ENCODE results near the gene CYP3A5. TPM values are rescaled to one million over a fixed set of nuclear protein-coding genes. Genes with fewer than 3 reads are reported as not detected.

CYP3A5 gene
- polyA plus RNA-seq, 1 donor (not counting 4 experiments of a cell fraction or from before 2014, with no cell fraction given): 3.4 TPM

GRCh38 chr7:99605527-99605926 is 74.3 kb downstream of the CYP3A5 start:
- no peak for TF ChIP-seq EZH2 (IDR thresholded peaks at IDR 0.05; ENCODE audit: low read length)
- TF ChIP-seq, protein P1, sequence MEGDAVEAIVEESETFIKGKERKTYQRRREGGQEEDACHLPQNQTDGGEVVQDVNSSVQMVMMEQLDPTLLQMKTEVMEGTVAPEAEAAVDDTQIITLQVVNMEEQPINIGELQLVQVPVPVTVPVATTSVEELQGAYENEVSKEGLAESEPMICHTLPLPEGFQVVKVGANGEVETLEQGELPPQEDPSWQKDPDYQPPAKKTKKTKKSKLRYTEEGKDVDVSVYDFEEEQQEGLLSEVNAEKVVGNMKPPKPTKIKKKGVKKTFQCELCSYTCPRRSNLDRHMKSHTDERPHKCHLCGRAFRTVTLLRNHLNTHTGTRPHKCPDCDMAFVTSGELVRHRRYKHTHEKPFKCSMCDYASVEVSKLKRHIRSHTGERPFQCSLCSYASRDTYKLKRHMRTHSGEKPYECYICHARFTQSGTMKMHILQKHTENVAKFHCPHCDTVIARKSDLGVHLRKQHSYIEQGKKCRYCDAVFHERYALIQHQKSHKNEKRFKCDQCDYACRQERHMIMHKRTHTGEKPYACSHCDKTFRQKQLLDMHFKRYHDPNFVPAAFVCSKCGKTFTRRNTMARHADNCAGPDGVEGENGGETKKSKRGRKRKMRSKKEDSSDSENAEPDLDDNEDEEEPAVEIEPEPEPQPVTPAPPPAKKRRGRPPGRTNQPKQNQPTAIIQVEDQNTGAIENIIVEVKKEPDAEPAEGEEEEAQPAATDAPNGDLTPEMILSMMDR (optimal IDR thresholded peaks at IDR 0.05 in 1 of 3, IDR thresholded peaks at IDR 0.05 in 1 of 3, conservative IDR thresholded peaks at IDR 0.05 in 1 of 3; ENCODE audit: extremely low read depth in 1 of 3, insufficient read depth in 2 of 3, low read length in 3 of 3): no peak
- FAIRE-seq: no peak
- Histone ChIP-seq H3K4me3 (ENCODE audit: control insufficient read depth in 2 of 3, extremely low read depth in 1 of 3, insufficient read depth in 2 of 3, low read depth in 1 of 3, low read length in 3 of 3) (no peak overlapping the region), H3K27me3 (ENCODE audit: control insufficient read depth, extremely low read depth, insufficient read depth, low read length) (no peaks in the 10 kb centered on the region), H4K20me1 (ENCODE audit: control insufficient read depth, extremely low read depth, insufficient read depth, low read length) (no peaks in the 10 kb centered on the region), H3K27ac (ENCODE audit: control insufficient read depth, insufficient read depth, low read length) (no peak overlapping the region), H3K4me1 (ENCODE audit: control insufficient read depth, extremely low read depth, insufficient read depth, low read length) (no peaks in the 10 kb centered on the region), H3K4me2 (ENCODE audit: control insufficient read depth, extremely low read depth, insufficient read depth, low read depth, low read length) (no peak overlapping the region), H3K9me3 (ENCODE audit: control insufficient read depth, low read depth, low read length) (no peaks in the 10 kb centered on the region), H3K79me2 (ENCODE audit: control insufficient read depth, insufficient read depth, low read length) (no peaks in the 10 kb centered on the region), H3K9ac (ENCODE audit: control insufficient read depth, extremely low read depth, insufficient read depth, low read length) (no peak overlapping the region), H3K36me3 (ENCODE audit: control insufficient read depth in 2 of 2, extremely low read depth in 1 of 2, insufficient read depth in 2 of 2, low read length in 2 of 2) (no peaks in the 10 kb centered on the region), H3K9me1 (ENCODE audit: control insufficient read depth, extremely low read depth, insufficient read depth, low read length) (no peaks in the 10 kb centered on the region), H2AFZ (ENCODE audit: control insufficient read depth, low read length) (no peak overlapping the region)
- dilution Hi-C loops (cut with MboI; ENCODE audit: extremely low pct_ligation_motif_present, low sequenced_read_pairs): no loop called here
- DNase-seq (ENCODE audit: low read depth, low spot score): no peak

DNA sequence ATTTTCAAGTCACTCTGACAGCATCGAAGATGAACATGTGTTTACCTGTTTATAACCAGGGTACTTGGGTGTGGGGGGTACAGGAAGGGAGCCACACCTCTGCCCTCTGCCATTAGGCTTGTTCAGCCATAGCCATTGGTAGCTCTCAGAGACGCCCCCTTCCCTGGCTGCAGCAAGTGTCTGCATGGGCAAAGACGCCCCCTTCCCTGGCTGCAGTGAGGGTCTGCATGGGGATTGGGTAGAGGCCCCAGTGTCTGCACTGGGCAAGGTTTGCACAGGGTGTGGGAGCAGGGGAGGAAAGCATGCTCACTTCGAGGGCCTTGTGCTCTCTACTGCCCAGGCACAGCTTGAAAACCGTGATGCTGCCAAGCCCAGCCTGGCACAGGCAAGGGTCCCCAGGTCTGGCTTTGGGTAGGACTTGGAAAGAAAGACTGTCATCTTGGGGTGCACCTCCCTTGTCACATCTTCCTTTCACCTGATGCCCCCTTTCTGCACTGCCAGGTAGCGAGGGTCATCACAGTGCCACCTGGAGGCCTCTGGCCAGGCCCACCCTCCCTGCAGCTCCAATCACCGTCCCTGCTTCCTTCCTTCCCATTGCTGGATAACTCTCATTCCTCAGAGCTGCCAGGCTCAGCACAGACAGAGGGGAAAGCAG is 78.0 kb downstream of the CYP3A5 start:
- Histone ChIP-seq H3K4me1 (ENCODE audit: control insufficient read depth, extremely low read depth, insufficient read depth, low read length) (no peaks in the 10 kb centered on the region), H3K9me3 (ENCODE audit: control insufficient read depth, low read depth, low read length) (no peaks in the 10 kb centered on the region), H3K4me3 (ENCODE audit: control insufficient read depth in 2 of 3, extremely low read depth in 1 of 3, insufficient read depth in 2 of 3, low read depth in 1 of 3, low read length in 3 of 3) (no peak overlapping the region), H3K4me2 (ENCODE audit: control insufficient read depth, extremely low read depth, insufficient read depth, low read depth, low read length) (no peak overlapping the region), H3K27me3 (ENCODE audit: control insufficient read depth, extremely low read depth, insufficient read depth, low read length) (no peaks in the 10 kb centered on the region), H2AFZ (ENCODE audit: control insufficient read depth, low read length) (no peak overlapping the region), H3K79me2 (ENCODE audit: control insufficient read depth, insufficient read depth, low read length) (no peaks in the 10 kb centered on the region), H3K36me3 (ENCODE audit: control insufficient read depth in 2 of 2, extremely low read depth in 1 of 2, insufficient read depth in 2 of 2, low read length in 2 of 2) (no peaks in the 10 kb centered on the region), H3K9me1 (ENCODE audit: control insufficient read depth, extremely low read depth, insufficient read depth, low read length) (no peaks in the 10 kb centered on the region), H3K9ac (ENCODE audit: control insufficient read depth, extremely low read depth, insufficient read depth, low read length) (no peak overlapping the region), H3K27ac (ENCODE audit: control insufficient read depth, insufficient read depth, low read length) (no peak overlapping the region), H4K20me1 (ENCODE audit: control insufficient read depth, extremely low read depth, insufficient read depth, low read length) (no peaks in the 10 kb centered on the region)
- dilution Hi-C loops (cut with MboI; ENCODE audit: extremely low pct_ligation_motif_present, low sequenced_read_pairs): no loop called here
- FAIRE-seq: no peak
- TF ChIP-seq, protein P1 (optimal IDR thresholded peaks at IDR 0.05 in 1 of 3, IDR thresholded peaks at IDR 0.05 in 1 of 3, conservative IDR thresholded peaks at IDR 0.05 in 1 of 3; ENCODE audit: extremely low read depth in 1 of 3, insufficient read depth in 2 of 3, low read length in 3 of 3): no peak
- TF ChIP-seq EZH2 (IDR thresholded peaks at IDR 0.05; ENCODE audit: low read length): no peak
- no peak for DNase-seq (ENCODE audit: low read depth, low spot score)

Measured in keratinocyte (primary cell).